HL-60 (cell line): Measurements from ENCODE around the gene PEX26.
"Not testable (repeated sequence)": the region's sequence is repeated elsewhere in the genome, so short reads cannot be mapped to it uniquely, and the experiment has no call there.

ENCODE experiments used
- DNase-seq, 2 experiments: peaks; one replicate each; pipeline ENCODE4 v3.0.0-alpha.2; 2010 to 2020; ENCODE audit warnings: low read depth in 1 of 2, low spot score in 1 of 2
- H3K27ac ChIP-seq: fragments of 250-450 bp; sonication (Bioruptor Pico); replicated peaks from 2 replicates; pipeline ENCODE4 v1.5.1; 2020; ENCODE audit warnings: mild to moderate bottlenecking, moderate library complexity
- H3K27me3 ChIP-seq: fragments of 250-450 bp; sonication (Bioruptor Pico); 2 replicates; pipeline ENCODE4 v1.5.1; 2021; ENCODE audit warnings: mild to moderate bottlenecking, moderate library complexity; ENCODE audit not compliant: insufficient read depth, poor library complexity, severe bottlenecking
- H3K4me3 ChIP-seq: replicated peaks from 2 replicates; pipeline ENCODE4 v1.5.1; 2011; ENCODE audit warnings: mild to moderate bottlenecking, control low read depth, low read length; ENCODE audit not compliant: insufficient read depth
- CTCF ChIP-seq: IDR thresholded peaks from one replicate; pipeline ENCODE4 v1.5.1; 2011; ENCODE audit warnings: low read length, control low read depth, inconsistent platforms; ENCODE audit not compliant: insufficient read depth
- GABPA ChIP-seq: IDR thresholded peaks from 2 replicates; pipeline ENCODE4 v1.6.1; 2012; ENCODE audit warnings: low read depth
- POLR2AphosphoS5 ChIP-seq: IDR thresholded peaks from 2 replicates; pipeline ENCODE4 v1.6.1; 2012; ENCODE audit warnings: low read depth
- REST ChIP-seq: IDR thresholded peaks from 2 replicates; pipeline ENCODE4 v1.6.1; 2012; ENCODE audit warnings: low read depth; ENCODE audit not compliant: insufficient replicate concordance
- SPI1 ChIP-seq: IDR thresholded peaks from 2 replicates; pipeline ENCODE4 v1.6.1; 2012; ENCODE audit warnings: low read depth, mild to moderate bottlenecking, borderline replicate concordance

Gene PEX26

GRCh38 chr22:18070556-18071306 lies 7.1 kb upstream of the PEX26 start:
- peaks cover 5% of the 10 kb centered on the region for H3K27me3 ChIP-seq
- no peak overlapping the region for H3K4me3 ChIP-seq
- no peak overlapping the region for H3K27ac ChIP-seq
- TF ChIP-seq GABPA (no peak), POLR2AphosphoS5 (no peak), CTCF (no peak), SPI1 (no peak), REST (no peak)
- DNase-seq: no peak

- not testable (repeated sequence) for DNase-seq, H3K4me3 ChIP-seq, H3K27me3 ChIP-seq, H3K27ac ChIP-seq
These were observed 6.4 kb upstream of the PEX26 start for GRCh38 chr22:18071307-18071967.

- H3K27ac ChIP-seq: no peak overlapping the region
These were observed 5.9 kb upstream of the PEX26 start for GRCh38 chr22:18071968-18072310.

More at GRCh38 chr22:18071968-18072310, 5.9 kb upstream of the PEX26 start:
- peaks cover 2% of the 10 kb centered on the region for H3K27me3 ChIP-seq
- H3K4me3 ChIP-seq: no peak overlapping the region
- no peak for TF ChIP-seq GABPA
- no peak for TF ChIP-seq REST
- no peak for TF ChIP-seq CTCF
- no peak for TF ChIP-seq POLR2AphosphoS5
- TF ChIP-seq SPI1: no peak
- DNase-seq: no peak
